ENCODE data around the gene SECTM1.

SECTM1 gene

DNA sequence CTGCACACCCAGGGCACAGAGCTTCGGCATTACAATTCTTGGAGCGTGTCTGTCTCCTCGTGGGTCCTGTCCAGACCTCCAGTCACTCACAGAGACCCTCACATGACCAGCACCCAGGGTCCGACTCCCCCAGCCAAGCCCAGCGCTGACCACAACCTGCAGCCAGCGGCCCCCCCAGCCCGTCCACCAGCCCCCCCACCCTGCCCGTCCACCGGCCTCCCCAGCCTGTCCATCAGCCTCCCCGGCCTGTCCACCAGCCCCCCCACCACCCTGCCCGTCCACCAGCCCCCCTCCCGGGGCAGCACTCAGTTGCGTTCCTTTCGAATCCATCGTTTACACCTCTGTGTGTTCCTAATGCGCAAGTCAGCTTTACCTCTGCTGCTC lies 5.8 kb downstream of the SECTM1 start:
- H3K9ac ChIP-seq (ENCODE audit: low read length in 5 of 5), result no peak overlapping the region
- no peak overlapping the region for H3K4me3 ChIP-seq (ENCODE audit: low read depth in 1 of 5, low read length in 5 of 5)
- peaks cover 0 to 18% (median 16%) of the 10 kb centered on the region in 5 donors for H3K4me1 ChIP-seq (ENCODE audit: control insufficient read depth in 5 of 5, insufficient read depth in 5 of 5, low read length in 5 of 5)
- no peak overlapping the region for H3K27ac ChIP-seq (ENCODE audit: low read depth, low read length)
- peaks cover 7 to 34% (median 16%) of the 10 kb centered on the region in 5 donors for H3K27me3 ChIP-seq (ENCODE audit: control insufficient read depth in 5 of 5, insufficient read depth in 4 of 5, low read length in 5 of 5)
- no peaks in the 10 kb centered on the region for H3K9me3 ChIP-seq (ENCODE audit: control insufficient read depth in 5 of 5, low read length in 5 of 5)
- H3K36me3 ChIP-seq (ENCODE audit: control insufficient read depth in 5 of 5, insufficient read depth in 5 of 5, low read length in 5 of 5), result peaks cover 0 to 11% (median 0%) of the 10 kb centered on the region in 5 donors

DNA sequence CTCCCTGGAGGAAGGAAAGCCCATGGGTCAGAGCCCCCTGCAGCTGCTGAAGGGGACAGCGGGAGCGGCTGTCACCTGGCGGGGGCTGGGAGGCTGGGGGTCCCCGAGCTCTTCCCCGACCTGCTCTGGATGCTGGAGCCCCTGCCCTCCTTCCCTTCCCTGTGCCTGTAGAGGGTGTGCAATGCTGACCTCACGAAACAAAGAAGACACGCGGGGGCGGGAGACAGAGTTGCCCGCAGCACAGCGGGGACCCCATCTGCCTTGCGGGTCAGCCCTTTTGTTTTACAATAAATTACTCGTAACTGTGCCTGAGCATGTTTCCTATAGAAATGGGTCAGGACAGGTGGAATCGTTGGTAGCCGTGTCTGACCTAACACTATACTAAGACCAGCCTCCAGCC lies 6.3 kb downstream of the SECTM1 start:
- Histone ChIP-seq H3K9me3 (ENCODE audit: control insufficient read depth in 5 of 5, low read length in 5 of 5) (no peaks in the 10 kb centered on the region), H3K36me3 (ENCODE audit: control insufficient read depth in 5 of 5, insufficient read depth in 5 of 5, low read length in 5 of 5) (peaks cover 0 to 11% (median 0%) of the 10 kb centered on the region in 5 donors), H3K4me3 (ENCODE audit: low read depth in 1 of 5, low read length in 5 of 5) (no peak overlapping the region), H3K9ac (ENCODE audit: low read length in 5 of 5) (no peak overlapping the region), H3K27ac (ENCODE audit: low read depth, low read length) (no peak overlapping the region), H3K27me3 (ENCODE audit: control insufficient read depth in 5 of 5, insufficient read depth in 4 of 5, low read length in 5 of 5) (peaks cover 8 to 30% (median 13%) of the 10 kb centered on the region in 5 donors), H3K4me1 (ENCODE audit: control insufficient read depth in 5 of 5, insufficient read depth in 5 of 5, low read length in 5 of 5) (peaks cover 0 to 14% (median 11%) of the 10 kb centered on the region in 5 donors)

GRCh38 chr17:82325286-82326180 lies 8.0 kb downstream of the SECTM1 start:
- H3K27ac ChIP-seq (ENCODE audit: low read depth, low read length), result no peak overlapping the region
- H3K27me3 ChIP-seq (ENCODE audit: control insufficient read depth in 5 of 5, insufficient read depth in 4 of 5, low read length in 5 of 5), result peaks cover 1 to 23% (median 9%) of the 10 kb centered on the region in 5 donors
- H3K36me3 ChIP-seq (ENCODE audit: control insufficient read depth in 5 of 5, insufficient read depth in 5 of 5, low read length in 5 of 5), result peaks cover 0 to 11% (median 0%) of the 10 kb centered on the region in 5 donors
- no peak overlapping the region for H3K9ac ChIP-seq (ENCODE audit: low read length in 5 of 5)
- peaks cover 0 to 9% (median 5%) of the 10 kb centered on the region in 5 donors for H3K4me1 ChIP-seq (ENCODE audit: control insufficient read depth in 5 of 5, insufficient read depth in 5 of 5, low read length in 5 of 5)
- no peaks in the 10 kb centered on the region for H3K9me3 ChIP-seq (ENCODE audit: control insufficient read depth in 5 of 5, low read length in 5 of 5)
- H3K4me3 ChIP-seq (ENCODE audit: low read depth in 1 of 5, low read length in 5 of 5), result no peak overlapping the region

- no peaks in the 10 kb centered on the region for H3K9me3 ChIP-seq (ENCODE audit: control insufficient read depth in 5 of 5, low read length in 5 of 5)
- H3K4me1 ChIP-seq (ENCODE audit: control insufficient read depth in 5 of 5, insufficient read depth in 5 of 5, low read length in 5 of 5), result peaks cover 0 to 3% (median 0%) of the 10 kb centered on the region in 5 donors
- peaks cover 0 to 11% (median 0%) of the 10 kb centered on the region in 5 donors for H3K36me3 ChIP-seq (ENCODE audit: control insufficient read depth in 5 of 5, insufficient read depth in 5 of 5, low read length in 5 of 5)
- no peak overlapping the region for H3K9ac ChIP-seq (ENCODE audit: low read length in 5 of 5)
- H3K27me3 ChIP-seq (ENCODE audit: control insufficient read depth in 5 of 5, insufficient read depth in 4 of 5, low read length in 5 of 5), result peaks cover 0 to 16% (median 6%) of the 10 kb centered on the region in 5 donors
- H3K4me3 ChIP-seq (ENCODE audit: low read depth in 1 of 5, low read length in 5 of 5), result no peak overlapping the region
- H3K27ac ChIP-seq (ENCODE audit: low read depth, low read length), result no peak overlapping the region
Observed at GRCh38 chr17:82324566-82325285, 8.8 kb downstream of the SECTM1 start.

- Histone ChIP-seq H3K9ac (ENCODE audit: low read length in 5 of 5) (no peak overlapping the region), H3K36me3 (ENCODE audit: control insufficient read depth in 5 of 5, insufficient read depth in 5 of 5, low read length in 5 of 5) (peaks cover 0 to 11% (median 0%) of the 10 kb centered on the region in 5 donors), H3K4me1 (ENCODE audit: control insufficient read depth in 5 of 5, insufficient read depth in 5 of 5, low read length in 5 of 5) (peaks cover 0 to 3% (median 0%) of the 10 kb centered on the region in 5 donors), H3K4me3 (ENCODE audit: low read depth in 1 of 5, low read length in 5 of 5) (no peak overlapping the region), H3K9me3 (ENCODE audit: control insufficient read depth in 5 of 5, low read length in 5 of 5) (no peaks in the 10 kb centered on the region), H3K27ac (ENCODE audit: low read depth, low read length) (no peak overlapping the region), H3K27me3 (ENCODE audit: control insufficient read depth in 5 of 5, insufficient read depth in 4 of 5, low read length in 5 of 5) (peaks cover 0 to 8% (median 6%) of the 10 kb centered on the region in 5 donors)
Observed at GRCh38 chr17:82323514-82324234, 9.9 kb downstream of the SECTM1 start.

DNA sequence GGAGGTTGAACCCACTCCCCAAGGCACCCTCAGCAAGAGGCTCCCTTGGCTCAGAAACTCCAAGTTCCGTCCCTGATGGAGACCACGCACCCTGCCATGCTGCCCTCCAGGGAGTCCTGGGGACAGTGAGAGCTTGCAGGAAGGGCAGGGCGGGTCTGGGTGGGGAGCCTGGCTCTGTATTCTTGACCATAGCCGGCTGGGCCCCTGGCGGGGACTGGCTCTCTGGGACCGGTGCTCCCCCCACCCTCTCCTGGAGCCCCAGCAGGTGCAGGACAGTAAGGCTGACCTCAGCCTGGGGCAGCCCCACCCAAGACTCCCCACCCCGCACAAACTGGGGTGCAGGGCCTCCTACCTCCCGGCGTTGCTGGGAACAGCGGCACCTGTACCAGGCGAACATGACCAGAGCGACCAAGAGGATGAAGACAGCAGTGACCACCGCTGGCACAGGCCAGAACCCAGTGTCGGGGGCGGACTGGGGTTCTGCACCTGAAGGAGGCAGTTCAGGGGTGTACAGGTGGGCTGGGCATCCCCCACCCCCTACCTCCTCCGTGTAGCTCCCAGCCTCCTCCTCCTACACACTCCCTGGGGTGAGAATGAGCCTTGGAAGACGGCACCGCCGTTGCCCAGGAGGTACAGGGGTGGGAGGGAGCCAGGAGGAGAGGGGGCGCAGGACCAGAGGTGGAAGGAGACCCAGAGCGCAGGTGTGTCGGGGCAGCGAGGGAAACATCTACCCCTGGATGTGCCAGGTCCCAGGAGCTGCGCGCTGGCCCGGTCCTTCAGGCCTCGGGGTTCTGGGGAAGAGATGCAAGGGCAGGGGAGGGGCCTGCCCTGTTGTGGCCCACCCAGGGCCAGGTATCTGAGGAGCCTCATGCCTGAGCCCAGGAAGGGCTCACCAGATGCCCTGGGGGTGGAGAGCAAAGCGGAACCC lies 10.8 kb downstream of the SECTM1 start:
- H3K9ac ChIP-seq (ENCODE audit: low read length in 5 of 5), result no peak overlapping the region
- peaks cover 0 to 3% (median 0%) of the 10 kb centered on the region in 5 donors for H3K4me1 ChIP-seq (ENCODE audit: control insufficient read depth in 5 of 5, insufficient read depth in 5 of 5, low read length in 5 of 5)
- no peak overlapping the region for H3K4me3 ChIP-seq (ENCODE audit: low read depth in 1 of 5, low read length in 5 of 5)
- H3K27me3 ChIP-seq (ENCODE audit: control insufficient read depth in 5 of 5, insufficient read depth in 4 of 5, low read length in 5 of 5), result peaks cover 0 to 7% (median 5%) of the 10 kb centered on the region in 5 donors
- peaks cover 0 to 11% (median 0%) of the 10 kb centered on the region in 5 donors for H3K36me3 ChIP-seq (ENCODE audit: control insufficient read depth in 5 of 5, insufficient read depth in 5 of 5, low read length in 5 of 5)
- H3K27ac ChIP-seq (ENCODE audit: low read depth, low read length), result no peak overlapping the region
- H3K9me3 ChIP-seq (ENCODE audit: control insufficient read depth in 5 of 5, low read length in 5 of 5), result no peaks in the 10 kb centered on the region

DNA sequence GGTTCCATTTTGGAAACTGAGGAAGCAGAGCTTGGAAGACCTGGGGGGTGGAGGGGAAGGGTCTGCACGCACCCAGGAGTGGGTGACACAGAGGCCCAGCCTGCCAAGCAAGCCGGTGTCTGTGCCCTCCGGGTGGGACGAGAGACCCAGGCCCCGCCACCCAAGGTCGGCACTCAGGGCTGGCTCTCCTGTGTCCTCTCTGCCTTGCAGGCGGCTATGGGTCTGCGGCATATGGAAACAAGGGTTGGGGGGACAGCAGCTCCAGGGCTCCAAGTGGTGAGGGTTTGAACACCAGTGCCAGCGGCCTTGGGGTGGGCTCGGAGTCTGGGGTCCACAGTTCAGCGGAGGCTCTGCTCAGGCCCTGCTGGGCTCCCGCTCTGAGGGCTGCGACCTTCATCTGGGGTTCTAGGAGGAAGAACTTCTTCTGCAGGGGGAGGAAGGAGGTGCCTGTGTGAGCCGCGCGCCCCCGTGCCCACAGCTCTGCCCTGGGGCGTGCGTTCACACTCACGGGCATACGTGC lies 11.6 kb downstream of the SECTM1 start:
- Histone ChIP-seq H3K9me3 (ENCODE audit: control insufficient read depth in 5 of 5, low read length in 5 of 5) (no peaks in the 10 kb centered on the region), H3K9ac (ENCODE audit: low read length in 5 of 5) (no peak overlapping the region), H3K27ac (ENCODE audit: low read depth, low read length) (no peak overlapping the region), H3K4me3 (ENCODE audit: low read depth in 1 of 5, low read length in 5 of 5) (no peak overlapping the region), H3K4me1 (ENCODE audit: control insufficient read depth in 5 of 5, insufficient read depth in 5 of 5, low read length in 5 of 5) (peaks cover 0 to 3% (median 0%) of the 10 kb centered on the region in 5 donors), H3K27me3 (ENCODE audit: control insufficient read depth in 5 of 5, insufficient read depth in 4 of 5, low read length in 5 of 5) (peaks cover 0 to 9% (median 7%) of the 10 kb centered on the region in 5 donors), H3K36me3 (ENCODE audit: control insufficient read depth in 5 of 5, insufficient read depth in 5 of 5, low read length in 5 of 5) (peaks cover 0 to 11% (median 0%) of the 10 kb centered on the region in 5 donors)

GRCh38 chr17:82320956-82321927 lies 12.3 kb downstream of the SECTM1 start:
- Histone ChIP-seq H3K27me3 (ENCODE audit: control insufficient read depth in 5 of 5, insufficient read depth in 4 of 5, low read length in 5 of 5) (peaks cover 0 to 17% (median 15%) of the 10 kb centered on the region in 5 donors), H3K27ac (ENCODE audit: low read depth, low read length) (no peak overlapping the region), H3K9me3 (ENCODE audit: control insufficient read depth in 5 of 5, low read length in 5 of 5) (no peaks in the 10 kb centered on the region), H3K4me1 (ENCODE audit: control insufficient read depth in 5 of 5, insufficient read depth in 5 of 5, low read length in 5 of 5) (peaks cover 0 to 4% (median 0%) of the 10 kb centered on the region in 5 donors), H3K4me3 (ENCODE audit: low read depth in 1 of 5, low read length in 5 of 5) (no peak overlapping the region), H3K9ac (ENCODE audit: low read length in 5 of 5) (no peak overlapping the region), H3K36me3 (ENCODE audit: control insufficient read depth in 5 of 5, insufficient read depth in 5 of 5, low read length in 5 of 5) (peaks cover 0 to 11% (median 0%) of the 10 kb centered on the region in 5 donors)
